ENCODE measurements around the gene OPN5. TPM values are rescaled to one million over a fixed set of nuclear protein-coding genes. Genes with fewer than 3 reads are reported as not detected.

Gene OPN5
- total RNA-seq, 2 donors from 2014 or later = 0.85 TPM; not detected in 1

- no peak overlapping the region for H3K4me3 ChIP-seq
- no peaks in the 10 kb centered on the region for H3K36me3 ChIP-seq
- TF ChIP-seq CTCF (IDR thresholded peaks at IDR 0.05) = no peak
- TF ChIP-seq POLR2A (IDR thresholded peaks at IDR 0.05) = no peak
- TF ChIP-seq POLR2AphosphoS5 (IDR thresholded peaks at IDR 0.05) = no peak
- H3K27ac ChIP-seq = no peak overlapping the region
- intact Hi-C loops (cut with DNase I) = loop anchor here (5.0 kb wide), 1 partner anchor 1627 kb away; no protein-coding TSS in a partner anchor
- no peaks in the 10 kb centered on the region for H3K9me3 ChIP-seq
- no peaks in the 10 kb centered on the region for H3K4me1 ChIP-seq (replicated peaks)
- no peak for DNase-seq (ENCODE audit: low spot score)
- no peaks in the 10 kb centered on the region for H3K27me3 ChIP-seq (replicated peaks; ENCODE audit: insufficient read depth)
- 55% methylated on average over 2 of the region's 2 CpGs for WGBS
Measured at GRCh38 chr6:47785182-47785581, 3.4 kb downstream of the OPN5 start.

- DNase-seq (ENCODE audit: low spot score) = peak; percentile 33
- no peaks in the 10 kb centered on the region for H3K4me1 ChIP-seq (replicated peaks)
- H3K4me3 ChIP-seq = no peak overlapping the region
- WGBS = 20% methylated on average over 20 of the region's 20 CpGs
- no peak overlapping the region for H3K27ac ChIP-seq
- TF ChIP-seq CTCF (IDR thresholded peaks at IDR 0.05) (peak; percentile 62 to 85 (median 78)), POLR2AphosphoS5 (IDR thresholded peaks at IDR 0.05) (no peak), POLR2A (IDR thresholded peaks at IDR 0.05) (no peak)
- H3K27me3 ChIP-seq (replicated peaks; ENCODE audit: insufficient read depth) = no peaks in the 10 kb centered on the region
- no peaks in the 10 kb centered on the region for H3K36me3 ChIP-seq
- intact Hi-C loops (cut with DNase I) = loop anchor here (5.0 kb wide), 1 partner anchor 1624 kb away; no protein-coding TSS in a partner anchor
- H3K9me3 ChIP-seq = no peaks in the 10 kb centered on the region
Measured at GRCh38 chr6:47787620-47788497, 6.0 kb downstream of the OPN5 start.

GRCh38 chr6:47788498-47788884 is 6.7 kb downstream of the OPN5 start:
- Histone ChIP-seq H3K27me3 (replicated peaks; ENCODE audit: insufficient read depth) (no peaks in the 10 kb centered on the region), H3K9me3 (no peaks in the 10 kb centered on the region), H3K4me3 (no peak overlapping the region), H3K36me3 (no peaks in the 10 kb centered on the region), H3K4me1 (replicated peaks) (no peaks in the 10 kb centered on the region), H3K27ac (no peak overlapping the region)
- TF ChIP-seq POLR2AphosphoS5 (IDR thresholded peaks at IDR 0.05) (no peak), POLR2A (IDR thresholded peaks at IDR 0.05) (no peak), CTCF (IDR thresholded peaks at IDR 0.05) (no peak)
- DNase-seq (ENCODE audit: low spot score) = no peak
- WGBS = 54% methylated on average over 5 of the region's 5 CpGs
- intact Hi-C loops (cut with DNase I) = loop anchor here (5.0 kb wide), 1 partner anchor 1624 kb away; no protein-coding TSS in a partner anchor

GRCh38 chr6:47789553-47789952 is 7.7 kb downstream of the OPN5 start:
- Histone ChIP-seq H3K4me1 (replicated peaks) (no peaks in the 10 kb centered on the region), H3K9me3 (no peaks in the 10 kb centered on the region), H3K4me3 (no peak overlapping the region), H3K27me3 (replicated peaks; ENCODE audit: insufficient read depth) (no peaks in the 10 kb centered on the region), H3K27ac (no peak overlapping the region), H3K36me3 (no peaks in the 10 kb centered on the region)
- no peak for DNase-seq (ENCODE audit: low spot score)
- intact Hi-C loops (cut with DNase I) = loop anchor here (5.0 kb wide), 1 partner anchor 1623 kb away; no protein-coding TSS in a partner anchor
- TF ChIP-seq POLR2A (IDR thresholded peaks at IDR 0.05) = no peak
- no peak for TF ChIP-seq POLR2AphosphoS5 (IDR thresholded peaks at IDR 0.05)
- TF ChIP-seq CTCF (IDR thresholded peaks at IDR 0.05) = no peak
- WGBS = 64% methylated on average over 2 of the region's 2 CpGs
